IMR-90 (cell line): ENCODE results near the gene ADPGK. TPM values are rescaled to one million over a fixed set of nuclear protein-coding genes. Genes with fewer than 3 reads are reported as not detected.
A peak's percentile ranks its signal among the peaks of the same experiment; 100 is the strongest.

Experiments
- ATAC-seq: fragments of 200-7000 bp; cut with Tn5 transposase; 2 replicates; pipeline ENCODE4 v1.9.1; 2020; ENCODE audit warnings: low read depth, mild to moderate bottlenecking, moderate library complexity
- BruUV-seq: library from RNA; stranded (reverse); fragments of 400-500 nt; replicated peaks from 2 replicates; lab custom pipeline; 2021; lab: Mats Ljungman, UMichigan
- CTCF ChIA-PET: fragments of 300-600 bp; formaldehyde crosslinking; extraction: SDS; loops from one replicate; lab custom pipeline; 2021; ENCODE audit warnings: antibody characterized with exemption; lab: Yijun Ruan, JAX
- POLR2A ChIA-PET: fragments of 300-600 bp; sonication (Branson Sonifier 250); formaldehyde crosslinking; loops from one replicate; lab custom pipeline; 2022; ENCODE audit warnings: antibody characterized with exemption; ENCODE audit not compliant: unreplicated experiment; lab: Charles Lee
- DNase-seq: peaks from one replicate; pipeline ENCODE4 v3.0.0; 2013
- H2AFZ ChIP-seq: replicated peaks from 2 replicates; pipeline ENCODE3; 2013; ENCODE audit warnings: low read length, mild to moderate bottlenecking; ENCODE audit not compliant: poor library complexity
- H2AK5ac ChIP-seq: 2 replicates; pipeline ENCODE4 v1.6.1; 2013; ENCODE audit warnings: low read depth, low read length, inconsistent platforms
- H2AK9ac ChIP-seq: replicated peaks from 2 replicates; pipeline ENCODE3; 2013; ENCODE audit warnings: mild to moderate bottlenecking, low read depth, low read length, moderate library complexity; ENCODE audit not compliant: poor library complexity
- H2BK120ac ChIP-seq: 2 replicates; pipeline ENCODE4 v1.6.1; 2013; ENCODE audit warnings: low read depth, low read length, inconsistent platforms
- H2BK15ac ChIP-seq: 3 replicates; pipeline ENCODE4 v1.6.1; 2013; ENCODE audit warnings: low read depth, low read length, inconsistent platforms
- H2BK20ac ChIP-seq: 2 replicates; pipeline ENCODE4 v1.6.1; 2013; ENCODE audit warnings: low read depth, mild to moderate bottlenecking, inconsistent platforms, low read length, moderate library complexity
- H2BK5ac ChIP-seq: 2 replicates; pipeline ENCODE4 v1.6.1; 2013; ENCODE audit warnings: mild to moderate bottlenecking, low read depth, low read length, inconsistent platforms; ENCODE audit not compliant: poor library complexity, severe bottlenecking
- H3K14ac ChIP-seq: replicated peaks from 2 replicates; pipeline ENCODE4 v1.6.1; 2013; ENCODE audit warnings: low read depth, low read length, inconsistent platforms
- H3K18ac ChIP-seq: 2 replicates; pipeline ENCODE4 v1.6.1; 2013; ENCODE audit warnings: low read depth, low read length, control low read depth
- H3K23ac ChIP-seq: 2 replicates; pipeline ENCODE4 v1.6.1; 2013; ENCODE audit warnings: low read depth, low read length, inconsistent platforms
- H3K27ac ChIP-seq: 2 replicates; pipeline ENCODE4 v1.5.1; 2013; ENCODE audit warnings: mild to moderate bottlenecking, control low read depth, low read length; ENCODE audit not compliant: insufficient read depth
- H3K27me3 ChIP-seq: 2 replicates; pipeline ENCODE4 v1.6.1; 2013; ENCODE audit warnings: low read length; ENCODE audit not compliant: control insufficient read depth, insufficient read depth
- H3K36me3 ChIP-seq: 2 replicates; pipeline ENCODE4 v1.6.1; 2013; ENCODE audit warnings: low read length, mixed read lengths; ENCODE audit not compliant: control insufficient read depth, insufficient read depth
- H3K4ac ChIP-seq: 2 replicates; pipeline ENCODE4 v1.6.1; 2013; ENCODE audit warnings: low read depth, low read length, inconsistent platforms
- H3K4me1 ChIP-seq: 2 replicates; pipeline ENCODE4 v1.6.1; 2013; ENCODE audit warnings: low read length, mixed read lengths; ENCODE audit not compliant: control insufficient read depth, insufficient read depth
- H3K4me2 ChIP-seq: 2 replicates; pipeline ENCODE4 v1.6.1; 2013; ENCODE audit warnings: low read depth, mild to moderate bottlenecking, control low read depth, low read length, moderate library complexity
- H3K4me3 ChIP-seq: 2 replicates; pipeline ENCODE4 v1.5.1; 2013; ENCODE audit warnings: low read depth, mild to moderate bottlenecking, control low read depth, low read length, moderate library complexity; ENCODE audit not compliant: insufficient read depth
- H3K56ac ChIP-seq: 2 replicates; pipeline ENCODE4 v1.6.1; 2013; ENCODE audit warnings: low read length, inconsistent platforms; ENCODE audit not compliant: insufficient read depth; ENCODE audit errors: extremely low read depth
- H3K79me1 ChIP-seq, 2 experiments: 2 replicates each; pipeline ENCODE4 v1.6.1; 2013; ENCODE audit warnings: low read length in 2 of 2, inconsistent platforms in 1 of 2, low read depth in 1 of 2
- H3K9ac ChIP-seq: 2 replicates; pipeline ENCODE4 v1.6.1; 2013; ENCODE audit warnings: low read depth, low read length, control low read depth
- H3K9me1 ChIP-seq: 2 replicates; pipeline ENCODE4 v1.6.1; 2013; ENCODE audit warnings: low read length, inconsistent platforms; ENCODE audit not compliant: insufficient read depth
- H3K9me3 ChIP-seq: 2 replicates; pipeline ENCODE4 v1.6.1; 2013; ENCODE audit warnings: low read length; ENCODE audit not compliant: control insufficient read depth, insufficient read depth
- H4K20me1 ChIP-seq: 2 replicates; pipeline ENCODE4 v1.6.1; 2013; ENCODE audit warnings: low read length, inconsistent platforms; ENCODE audit not compliant: insufficient read depth
- H4K5ac ChIP-seq: 2 replicates; pipeline ENCODE4 v1.6.1; 2013; ENCODE audit warnings: mild to moderate bottlenecking, low read depth, low read length, control low read depth
- H4K8ac ChIP-seq, 2 experiments: 2 replicates each; pipeline ENCODE4 v1.6.1; 2013; ENCODE audit warnings: low read depth in 2 of 2, low read length in 2 of 2, control low read depth in 1 of 2, inconsistent platforms in 1 of 2
- H4K91ac ChIP-seq: 2 replicates; pipeline ENCODE4 v1.6.1; 2013; ENCODE audit warnings: low read depth, low read length, inconsistent platforms; ENCODE audit not compliant: insufficient read depth
- BHLHE40 ChIP-seq: fragments of 150-350 bp; IDR thresholded peaks from 2 replicates; pipeline ENCODE4 v1.6.1; 2016; ENCODE audit warnings: mild to moderate bottlenecking, low read depth, low read length
- CEBPB ChIP-seq: IDR thresholded peaks from 2 replicates; pipeline ENCODE4 v1.6.1; 2012; ENCODE audit warnings: low read depth, low read length, improper control_type of control experiment
- MAFK ChIP-seq: IDR thresholded peaks from 2 replicates; pipeline ENCODE4 v1.6.1; 2012; ENCODE audit warnings: low read depth, low read length, improper control_type of control experiment
- NFE2L2 ChIP-seq: fragments of 150-350 bp; IDR thresholded peaks from 2 replicates; pipeline ENCODE4 v1.6.1; 2016; ENCODE audit warnings: low read depth, mild to moderate bottlenecking, low read length
- RAD21 ChIP-seq: IDR thresholded peaks from 2 replicates; pipeline ENCODE4 v1.6.1; 2012; ENCODE audit warnings: low read length, improper control_type of control experiment
- RCOR1 ChIP-seq: IDR thresholded peaks from 2 replicates; pipeline ENCODE4 v1.6.1; 2012; ENCODE audit warnings: mild to moderate bottlenecking, low read length, improper control_type of control experiment; ENCODE audit not compliant: insufficient replicate concordance
- RFX5 ChIP-seq: IDR thresholded peaks from 2 replicates; pipeline ENCODE4 v1.8.0; 2012; ENCODE audit warnings: low read depth, mild to moderate bottlenecking, low read length, moderate library complexity
- SMC3 ChIP-seq: fragments of 150-350 bp; IDR thresholded peaks from 2 replicates; pipeline ENCODE4 v1.6.1; 2016; ENCODE audit warnings: low read depth, mild to moderate bottlenecking, antibody characterized with exemption, low read length, moderate library complexity
- WGBS, 2 experiments: methylation state at CpG; one replicate each; pipeline versions ENCODE4 v1.1.5 to v1.1.7; 2013; ENCODE audit warnings: missing lambda C conversion rate in 2 of 2; ENCODE audit not compliant: insufficient read length in 1 of 2; ENCODE audit errors: extremely low coverage in 2 of 2; 5-methylcytosine and 5-hydroxymethylcytosine counted together
- dilution Hi-C: fragments of 300-500 bp; cut with HindIII; formaldehyde crosslinking; loops from one replicate; pipeline ENCODE4 v1.14.3; 2018; ENCODE audit warnings: low sequenced_read_pairs; ENCODE audit not compliant: unreplicated experiment
- in situ Hi-C: fragments of 300-500 bp; cut with MboI; formaldehyde crosslinking; loops from 3 replicates; pipeline ENCODE4 v1.14.3; 2019; ENCODE audit warnings: low sequenced_read_pairs, inconsistent platforms, mixed read lengths
- intact Hi-C: fragments of 100-400 bp; cut with micrococcal nuclease; formaldehyde crosslinking; loops from 2 replicates; pipeline ENCODE4 v1.10.0; 2022
- polyA plus RNA-seq, 3 experiments: library from polyadenylated mRNA; depleted of rRNA; stranded (reverse); fragments of >200 nt; gene quantifications; 2 replicates each; pipeline ENCODE4 v1.2.3, GENCODE V29; 2012; ENCODE audit warnings: low replicate concordance in 1 of 3
- total RNA-seq: library from RNA; depleted of rRNA; stranded (reverse); fragments of >200 nt; gene quantifications from 2 replicates; pipeline ENCODE4 v1.2.3, GENCODE V29; 2012
- TF ChIP-seq, protein P1 (sequence below): fragments of 150-350 bp; IDR thresholded peaks from 2 replicates; pipeline ENCODE4 v1.6.1; 2016; ENCODE audit warnings: low read depth, mild to moderate bottlenecking, low read length, moderate library complexity, borderline replicate concordance

ADPGK gene
- total and polyA plus RNA-seq, 2 of the 4 experiments (the other 2 are of a cell fraction) = 53.2 to 62.8 TPM

DNA sequence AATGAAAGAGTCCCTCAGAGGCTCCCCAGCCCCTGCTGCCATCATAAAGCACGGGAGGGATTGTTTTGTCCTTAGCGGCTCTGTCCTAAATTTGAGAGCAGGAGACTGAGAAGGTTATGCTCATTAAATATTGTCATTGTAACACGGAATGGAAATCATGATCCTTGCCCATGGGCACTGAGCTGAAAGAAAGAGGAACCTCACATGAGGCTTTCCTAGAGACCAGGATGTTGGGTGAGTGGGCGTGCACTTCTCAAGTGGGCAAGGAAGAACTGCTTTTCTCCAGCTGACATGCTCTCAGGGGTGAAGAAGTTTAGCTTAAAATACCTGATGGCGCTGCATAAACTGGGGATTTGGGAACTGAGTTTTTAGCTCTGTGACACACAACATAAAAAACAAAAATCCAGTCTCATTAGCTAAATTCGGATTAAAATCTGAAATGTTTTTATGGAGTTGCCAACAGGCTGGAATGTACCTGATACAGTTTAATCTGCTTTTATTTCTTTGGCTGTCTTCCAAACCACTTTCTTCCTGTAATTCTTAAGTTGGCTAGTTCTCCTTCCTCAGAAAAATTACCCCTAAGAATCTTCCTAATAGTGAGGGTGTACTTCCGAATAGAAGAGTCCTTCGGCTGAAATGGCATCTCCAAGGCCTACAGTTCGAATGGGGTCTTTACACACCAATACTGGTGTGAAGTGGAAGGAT is 31.7 kb downstream of the ADPGK start:
- Histone ChIP-seq H3K4me2 (no peak overlapping the region), H3K23ac (no peak overlapping the region), H3K27ac (no peak overlapping the region), H3K27me3 (no peaks in the 10 kb centered on the region), H3K4me3 (no peak overlapping the region), H3K4me1 (peaks cover 4% of the 10 kb centered on the region), H3K4ac (no peak overlapping the region), H4K20me1 (peaks cover 9% of the 10 kb centered on the region; the same call in 1 of the 2 replicates), H2AFZ (no peak overlapping the region), H4K91ac (no peak overlapping the region), H3K9me1 (peaks cover 18% of the 10 kb centered on the region), H2BK5ac (no peak overlapping the region), H3K79me1 (peaks cover 14 to 23% of the 10 kb centered on the region in 2 experiments), H2BK15ac (no peak overlapping the region), H3K36me3 (peaks cover 47% of the 10 kb centered on the region), H2BK20ac (no peak overlapping the region), H3K56ac (no peak overlapping the region), H3K18ac (no peak overlapping the region), H4K8ac (no peak overlapping the region), H4K5ac (no peak overlapping the region), H2AK9ac (no peak overlapping the region), H3K14ac (no peak overlapping the region), H2AK5ac (no peak overlapping the region), H2BK120ac (no peak overlapping the region), H3K9me3 (no peaks in the 10 kb centered on the region), H3K9ac (no peak overlapping the region)
- dilution Hi-C loops (no loop called here), in situ Hi-C loops (no loop called here), intact Hi-C loops (no loop called here)
- DNase-seq (peak; percentile 2), ATAC-seq (no peak)
- TF ChIP-seq SMC3 (no peak), RCOR1 (no peak), RAD21 (no peak), MAFK (no peak), BHLHE40 (no peak), CEBPB (no peak), RFX5 (no peak), NFE2L2 (no peak)
- TF ChIP-seq, protein P1, sequence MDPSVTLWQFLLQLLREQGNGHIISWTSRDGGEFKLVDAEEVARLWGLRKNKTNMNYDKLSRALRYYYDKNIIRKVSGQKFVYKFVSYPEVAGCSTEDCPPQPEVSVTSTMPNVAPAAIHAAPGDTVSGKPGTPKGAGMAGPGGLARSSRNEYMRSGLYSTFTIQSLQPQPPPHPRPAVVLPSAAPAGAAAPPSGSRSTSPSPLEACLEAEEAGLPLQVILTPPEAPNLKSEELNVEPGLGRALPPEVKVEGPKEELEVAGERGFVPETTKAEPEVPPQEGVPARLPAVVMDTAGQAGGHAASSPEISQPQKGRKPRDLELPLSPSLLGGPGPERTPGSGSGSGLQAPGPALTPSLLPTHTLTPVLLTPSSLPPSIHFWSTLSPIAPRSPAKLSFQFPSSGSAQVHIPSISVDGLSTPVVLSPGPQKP = no peak
- CTCF ChIA-PET = no interaction called here
- TSS peak; percentile 74 for BruUV-seq
- POLR2A ChIA-PET = interaction anchor here (0.5 kb wide), 1 partner anchor 445 kb away, joined by 4 read pairs; no protein-coding TSS in a partner anchor
- WGBS, 2 experiments = no CpG with 5 or more reads among the region's 9 CpGs
